PFSK-1 (cell line): ENCODE results near the gene ATPAF1.

ENCODE experiments used
- FOXP2 ChIP-seq: optimal IDR thresholded peaks from 2 replicates; pipeline ENCODE3; 2011; ENCODE audit warnings: borderline replicate concordance, control low read depth, inconsistent platforms; ENCODE audit not compliant: insufficient read depth; ENCODE audit errors: extremely low read length, extremely low read depth
- POLR2AphosphoS5 ChIP-seq: IDR thresholded peaks from 2 replicates; pipeline ENCODE4 v1.6.1; 2012; ENCODE audit warnings: low read depth, mild to moderate bottlenecking, control low read depth, low read length, moderate library complexity
- REST ChIP-seq, 2 experiments: IDR thresholded peaks; 2 replicates each; pipeline versions ENCODE4 v1.6.1 to v1.8.0; 2011 to 2012; ENCODE audit warnings: low read depth in 2 of 2, low read length in 2 of 2, control low read depth in 1 of 2, inconsistent platforms in 1 of 2, mild to moderate bottlenecking in 1 of 2, moderate library complexity in 1 of 2; ENCODE audit not compliant: insufficient read depth in 1 of 2
- SIN3A ChIP-seq: IDR thresholded peaks from 2 replicates; pipeline ENCODE4 v1.6.1; 2012; ENCODE audit warnings: mild to moderate bottlenecking, low read length, moderate library complexity, borderline replicate concordance; ENCODE audit not compliant: insufficient read depth
- TAF1 ChIP-seq: IDR thresholded peaks from 2 replicates; pipeline ENCODE4 v1.6.1; 2012; ENCODE audit warnings: low read length, control low read depth, borderline replicate concordance; ENCODE audit not compliant: insufficient read depth

ATPAF1 gene

GRCh38 chr1:46618754-46619415, 49.3 kb downstream of the ATPAF1 start:
- no peak for TF ChIP-seq POLR2AphosphoS5
- TF ChIP-seq REST (IDR thresholded peaks at IDR 0.05; ENCODE audit: insufficient read depth in 1 of 2, low read depth in 2 of 2, low read length in 2 of 2): no peak
- no peak for TF ChIP-seq FOXP2
- no peak for TF ChIP-seq TAF1
- TF ChIP-seq SIN3A: no peak

DNA sequence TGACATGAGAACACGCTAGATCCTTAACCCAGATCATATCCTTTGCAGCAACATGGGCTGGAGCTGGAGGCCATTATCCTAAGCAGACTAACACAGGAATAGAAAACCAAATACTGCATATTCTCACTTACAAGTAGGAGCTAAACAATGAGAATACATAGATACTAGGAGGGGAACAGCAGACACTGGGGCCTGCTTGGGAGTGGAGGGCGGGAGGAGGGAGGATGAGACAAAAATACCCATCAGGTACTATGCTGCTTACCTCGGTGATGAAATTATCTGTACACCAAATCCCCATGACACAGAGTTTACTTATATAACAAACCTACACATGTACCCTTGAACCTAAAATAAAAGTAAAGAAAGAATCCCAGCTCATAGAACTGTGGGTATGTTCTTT, 50.3 kb downstream of the ATPAF1 start:
- no peak for TF ChIP-seq REST (IDR thresholded peaks at IDR 0.05; ENCODE audit: insufficient read depth in 1 of 2, low read depth in 2 of 2, low read length in 2 of 2)
- TF ChIP-seq TAF1: no peak
- TF ChIP-seq FOXP2: no peak
- no peak for TF ChIP-seq SIN3A

GRCh38 chr1:46617108-46617800, 50.9 kb downstream of the ATPAF1 start:
- no peak for TF ChIP-seq SIN3A
- TF ChIP-seq REST (IDR thresholded peaks at IDR 0.05; ENCODE audit: insufficient read depth in 1 of 2, low read depth in 2 of 2, low read length in 2 of 2): no peak
- TF ChIP-seq POLR2AphosphoS5: no peak
- no peak for TF ChIP-seq FOXP2
- TF ChIP-seq TAF1: no peak

DNA sequence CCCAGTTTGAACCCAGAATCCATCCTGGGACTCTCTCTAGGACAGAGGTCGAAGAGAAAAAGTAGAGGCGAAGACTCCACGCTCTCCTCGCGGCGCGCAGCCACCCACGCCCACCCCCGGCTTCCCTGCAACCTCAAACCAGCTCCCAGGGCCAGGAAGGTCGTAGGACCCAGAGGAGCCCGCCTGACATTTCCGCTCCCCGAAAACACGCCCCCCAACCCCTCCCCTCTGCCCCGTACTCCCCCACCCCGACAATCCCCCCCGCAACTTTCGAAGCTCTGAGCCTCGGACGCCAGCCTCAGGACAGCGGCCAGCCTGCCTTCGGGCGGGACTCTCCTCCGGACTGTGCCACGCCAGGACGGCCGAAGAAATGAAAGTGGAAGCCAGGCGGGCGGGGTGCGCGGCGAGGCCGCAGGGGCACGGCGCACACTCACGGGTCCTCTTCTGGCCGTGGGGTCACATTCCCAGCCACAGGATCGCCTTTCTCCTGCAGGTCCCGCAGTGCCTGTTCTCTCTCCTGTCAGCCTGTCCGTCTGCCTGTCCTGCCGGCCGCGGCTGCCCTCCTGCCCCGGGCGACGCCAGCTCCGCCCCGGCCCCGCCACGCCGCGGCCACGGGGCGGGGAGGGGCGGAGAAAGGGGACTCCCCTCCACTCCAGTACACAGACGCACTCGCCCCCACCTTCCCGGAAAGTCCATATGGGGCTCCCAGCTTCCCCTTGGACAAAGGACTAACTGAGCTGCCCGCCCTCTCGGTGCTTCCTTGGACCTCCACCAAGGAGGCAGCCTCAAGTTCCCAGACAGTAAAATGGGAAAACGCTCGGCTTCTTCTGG, 51.7 kb downstream of the ATPAF1 start, which contains the start of gene MOB3C:
Gene MOB3C, minus strand, starts transcription at position 535 of the 831 bp plus-strand sequence. CDS start 3,490 bp downstream, outside the sequence.
- TF ChIP-seq REST (IDR thresholded peaks at IDR 0.05; ENCODE audit: insufficient read depth in 1 of 2, low read depth in 2 of 2, low read length in 2 of 2) (no peak), FOXP2 (no peak), POLR2AphosphoS5 (0 out of 2 replicates have a peak, but pooled peaks have one; percentile 33)
